A549 treated with DMSO at 1 μM for 4 hours (cell line): ENCODE measurements around the gene SHCBP1L. TPM values are rescaled to one million over a fixed set of nuclear protein-coding genes. Genes with fewer than 3 reads are reported as not detected.

ENCODE experiments used
- total RNA-seq: library from RNA; stranded (reverse); fragments of 200-300 nt; extraction: Qiagen RNA extraction; gene quantifications from 5 replicates; pipeline ENCODE4 v1.2.3, GENCODE V29; 2022; ENCODE audit warnings: low read depth

The SHCBP1L gene
- total RNA-seq = not detected in 5 replicates

GRCh38 chr1:182952677-182953444 lies at the start of gene SHCBP1L:
TSS of gene SHCBP1L (minus strand) at chr1:182953166. CDS start at chr1:182953133, 33 bp downstream.

Other genes starting within 250 kb of the SHCBP1L start
- 0.41 to 1.2 TPM (median 1.1 TPM) in 5 replicates for gene NPL, start 163.4 kb downstream of the SHCBP1L start, total RNA-seq
- gene DHX9, start 113.8 kb downstream of the SHCBP1L start, total RNA-seq = 171 to 188 TPM (median 180 TPM) in 5 replicates
- gene LAMC1, start 70.3 kb upstream of the SHCBP1L start, total RNA-seq = 94.4 to 132 TPM (median 118 TPM) in 5 replicates
- gene LAMC2, start 233.1 kb upstream of the SHCBP1L start, total RNA-seq = 27.6 to 40.3 TPM (median 29.1 TPM) in 5 replicates